GM12878 (cell line): ENCODE measurements around the gene RCAN1. TPM values are rescaled to one million over a fixed set of nuclear protein-coding genes. Genes with fewer than 3 reads are reported as not detected.

Source experiments
- CHD4 ChIP-seq: fragments of 200-600 bp; sonication (generic); IDR thresholded peaks from 2 replicates; pipeline ENCODE4 v1.6.1; 2016; ENCODE audit warnings: mild to moderate bottlenecking
- EED ChIP-seq: sonication (generic); IDR thresholded peaks from 2 replicates; pipeline ENCODE4 v1.6.1; 2016; ENCODE audit warnings: antibody characterized with exemption, low read depth
- FOXK2 ChIP-seq: fragments of 450-650 bp; IDR thresholded peaks from 2 replicates; pipeline ENCODE4 v1.6.1; 2017; ENCODE audit warnings: mild to moderate bottlenecking, moderate library complexity
- GABPA ChIP-seq: IDR thresholded peaks from 2 replicates; pipeline ENCODE4 v1.6.1; 2014; ENCODE audit warnings: antibody characterized with exemption, low read depth, mild to moderate bottlenecking, inconsistent platforms
- IKZF2 ChIP-seq, 2 experiments: fragments of 450-650 bp; IDR thresholded peaks; 2 replicates each; pipeline ENCODE4 v1.6.1; 2017; ENCODE audit warnings: mild to moderate bottlenecking in 2 of 2, moderate library complexity in 2 of 2
- JUNB ChIP-seq: IDR thresholded peaks from 2 replicates; pipeline ENCODE4 v1.6.1; 2016; ENCODE audit warnings: antibody characterized with exemption, mild to moderate bottlenecking
- KLF5 ChIP-seq: fragments of 450-650 bp; IDR thresholded peaks from 2 replicates; pipeline ENCODE4 v1.6.1; 2014; ENCODE audit warnings: mild to moderate bottlenecking; ENCODE audit not compliant: partially characterized antibody
- LARP7 ChIP-seq: fragments of 450-650 bp; IDR thresholded peaks from 2 replicates; pipeline ENCODE4 v1.6.1; 2017; ENCODE audit warnings: mild to moderate bottlenecking
- MEF2A ChIP-seq: IDR thresholded peaks from 2 replicates; pipeline ENCODE4 v1.6.1; 2011; ENCODE audit warnings: low read depth, mild to moderate bottlenecking, low read length, moderate library complexity; ENCODE audit not compliant: insufficient read depth
- MEF2B ChIP-seq: fragments of 450-650 bp; IDR thresholded peaks from 2 replicates; pipeline ENCODE4 v1.6.1; 2018; ENCODE audit warnings: mild to moderate bottlenecking, moderate library complexity; ENCODE audit not compliant: partially characterized antibody, poor library complexity, severe bottlenecking
- NR2C1 ChIP-seq: fragments of 450-650 bp; IDR thresholded peaks from 2 replicates; pipeline ENCODE4 v1.6.1; 2017; ENCODE audit warnings: antibody characterized with exemption, mild to moderate bottlenecking, moderate library complexity
- POLR2A ChIP-seq: IDR thresholded peaks from 2 replicates; pipeline ENCODE4 v1.6.1; 2011; ENCODE audit warnings: low read depth, mild to moderate bottlenecking, low read length
- RELA ChIP-seq: fragments of 450-650 bp; IDR thresholded peaks from 2 replicates; pipeline ENCODE4 v1.8.0; 2014; ENCODE audit warnings: borderline replicate concordance; ENCODE audit not compliant: partially characterized antibody
- RFX5 ChIP-seq: IDR thresholded peaks from 2 replicates; pipeline ENCODE4 v1.6.1; 2011; ENCODE audit warnings: low read depth, low read length, improper control_type of control experiment
- SIX5 ChIP-seq: IDR thresholded peaks from 2 replicates; pipeline ENCODE4 v1.6.1; 2011; ENCODE audit warnings: mild to moderate bottlenecking, low read depth, low read length, moderate library complexity; ENCODE audit not compliant: severe bottlenecking
- STAT3 ChIP-seq: IDR thresholded peaks from 2 replicates; pipeline ENCODE4 v1.6.1; 2011; ENCODE audit warnings: low read depth, low read length, improper control_type of control experiment
- SUPT20H ChIP-seq: IDR thresholded peaks from 2 replicates; pipeline ENCODE4 v1.6.1; 2011; ENCODE audit warnings: low read depth, mild to moderate bottlenecking, low read length, moderate library complexity, borderline replicate concordance; ENCODE audit not compliant: control insufficient read depth
- TARDBP ChIP-seq: IDR thresholded peaks from 2 replicates; pipeline ENCODE4 v1.6.1; 2016; ENCODE audit warnings: borderline replicate concordance
- TCF3 ChIP-seq: IDR thresholded peaks from 2 replicates; pipeline ENCODE4 v1.6.1; 2012; ENCODE audit warnings: low read depth, mild to moderate bottlenecking, low read length, borderline replicate concordance; ENCODE audit not compliant: insufficient read depth
- WRNIP1 ChIP-seq: IDR thresholded peaks from 2 replicates; pipeline ENCODE4 v1.6.1; 2011; ENCODE audit warnings: low read depth, low read length, improper control_type of control experiment, borderline replicate concordance
- ZBED1 ChIP-seq: IDR thresholded peaks from 2 replicates; pipeline ENCODE4 v1.6.1; 2016; ENCODE audit warnings: borderline replicate concordance
- ZNF217 ChIP-seq: fragments of 450-650 bp; IDR thresholded peaks from 2 replicates; pipeline ENCODE4 v1.6.1; 2017; ENCODE audit warnings: antibody characterized with exemption, mild to moderate bottlenecking
- polyA plus RNA-seq, 11 experiments: library from polyadenylated mRNA; depleted of rRNA in 4 of 11; unstranded in 6 of 11; stranded (reverse) in 5 of 11; fragments of >200 nt; fragmentation: Nextera tagmentation in 4 of 11; fragmentation: Illumina TruSeq in 1 of 11; extraction: Ambion mirVana in 4 of 11; extraction: Trizol in 1 of 11; gene quantifications; 1 replicate in 1 of 11; 2 replicates in 10 of 11; pipeline versions ENCODE4 v1.2.1 to v1.2.3, GENCODE V29; 2011 to 2016; ENCODE audit warnings: inconsistent platforms in 2 of 11, missing spikeins in 2 of 11, low read depth in 1 of 11
- total RNA-seq, 4 experiments: library from RNA; depleted of rRNA in 3 of 4; stranded (reverse); fragments of >200 nt in 3 of 4; fragmentation: Illumina TruSeq in 1 of 4; extraction: Trizol in 1 of 4; gene quantifications; 2 replicates each; pipeline versions ENCODE4 v1.2.1 to v1.2.3, GENCODE V29; 2013 to 2021
- TF ChIP-seq, protein P1 (sequence below): fragments of 450-650 bp; formaldehyde crosslinking; IDR thresholded peaks from 2 replicates; pipeline ENCODE4 v1.5.0; 2022; ENCODE audit warnings: mild to moderate bottlenecking, missing genetic modification characterization
- TF ChIP-seq, protein P2 (sequence below): IDR thresholded peaks from 2 replicates; pipeline ENCODE4 v1.6.1; 2011; ENCODE audit warnings: borderline replicate concordance, low read depth, mild to moderate bottlenecking, moderate library complexity, low read length; ENCODE audit not compliant: insufficient read depth, poor library complexity, severe bottlenecking
- TF ChIP-seq, protein P3 (sequence below): fragments of 450-650 bp; IDR thresholded peaks from 2 replicates; pipeline ENCODE4 v1.6.1; 2017; ENCODE audit warnings: mild to moderate bottlenecking, low read depth, inconsistent platforms; ENCODE audit not compliant: poor library complexity, severe bottlenecking

Gene RCAN1
- total and polyA plus RNA-seq, 10 of the 15 experiments (the other 5 are each of a cell fraction or from before 2014, with no cell fraction given), result 2.8 to 12.9 (median 10.5) TPM

DNA sequence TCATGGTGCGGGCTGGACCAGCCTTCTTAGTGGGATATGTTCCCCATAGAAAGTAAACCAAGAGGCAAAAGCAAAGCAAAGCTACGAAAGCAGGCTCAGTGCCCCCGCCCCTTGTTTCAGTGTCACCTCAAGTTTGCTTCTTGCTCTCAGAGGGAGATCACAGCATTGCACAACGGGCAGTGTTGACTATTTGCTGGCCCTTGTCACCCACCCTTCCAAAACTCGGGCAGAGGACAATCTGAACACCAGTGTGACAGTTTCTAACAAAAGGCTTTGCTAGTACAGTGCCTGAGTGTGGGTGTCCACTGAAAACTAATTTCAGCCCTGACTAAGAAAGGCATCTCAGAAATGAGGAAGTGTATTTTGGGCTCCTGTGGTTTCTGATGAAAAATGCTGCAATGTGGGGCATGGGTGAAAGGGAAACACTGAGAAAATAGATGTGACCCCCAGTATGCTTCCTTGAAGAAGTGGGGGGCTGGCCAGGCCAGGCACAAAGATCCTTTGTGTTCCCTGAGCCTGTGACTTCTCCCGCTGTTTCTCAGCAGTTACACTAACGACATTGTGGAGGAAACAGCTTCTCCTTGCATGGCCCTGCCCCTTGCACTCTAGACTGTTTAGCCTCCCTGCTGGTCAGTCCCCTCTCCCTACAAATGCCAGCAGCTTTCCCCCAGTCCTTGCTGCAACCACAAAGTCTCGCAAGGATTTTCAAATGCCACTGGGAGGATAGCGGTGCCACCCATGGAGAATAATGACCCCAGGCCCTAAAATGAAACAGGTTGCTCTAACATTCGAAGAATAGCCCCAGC is 69.6 kb downstream of the RCAN1 start (continued):
- TF ChIP-seq, protein P1, sequence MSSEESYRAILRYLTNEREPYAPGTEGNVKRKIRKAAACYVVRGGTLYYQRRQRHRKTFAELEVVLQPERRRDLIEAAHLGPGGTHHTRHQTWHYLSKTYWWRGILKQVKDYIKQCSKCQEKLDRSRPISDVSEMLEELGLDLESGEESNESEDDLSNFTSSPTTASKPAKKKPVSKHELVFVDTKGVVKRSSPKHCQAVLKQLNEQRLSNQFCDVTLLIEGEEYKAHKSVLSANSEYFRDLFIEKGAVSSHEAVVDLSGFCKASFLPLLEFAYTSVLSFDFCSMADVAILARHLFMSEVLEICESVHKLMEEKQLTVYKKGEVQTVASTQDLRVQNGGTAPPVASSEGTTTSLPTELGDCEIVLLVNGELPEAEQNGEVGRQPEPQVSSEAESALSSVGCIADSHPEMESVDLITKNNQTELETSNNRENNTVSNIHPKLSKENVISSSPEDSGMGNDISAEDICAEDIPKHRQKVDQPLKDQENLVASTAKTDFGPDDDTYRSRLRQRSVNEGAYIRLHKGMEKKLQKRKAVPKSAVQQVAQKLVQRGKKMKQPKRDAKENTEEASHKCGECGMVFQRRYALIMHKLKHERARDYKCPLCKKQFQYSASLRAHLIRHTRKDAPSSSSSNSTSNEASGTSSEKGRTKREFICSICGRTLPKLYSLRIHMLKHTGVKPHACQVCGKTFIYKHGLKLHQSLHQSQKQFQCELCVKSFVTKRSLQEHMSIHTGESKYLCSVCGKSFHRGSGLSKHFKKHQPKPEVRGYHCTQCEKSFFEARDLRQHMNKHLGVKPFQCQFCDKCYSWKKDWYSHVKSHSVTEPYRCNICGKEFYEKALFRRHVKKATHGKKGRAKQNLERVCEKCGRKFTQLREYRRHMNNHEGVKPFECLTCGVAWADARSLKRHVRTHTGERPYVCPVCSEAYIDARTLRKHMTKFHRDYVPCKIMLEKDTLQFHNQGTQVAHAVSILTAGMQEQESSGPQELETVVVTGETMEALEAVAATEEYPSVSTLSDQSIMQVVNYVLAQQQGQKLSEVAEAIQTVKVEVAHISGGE, result no peak
- TF ChIP-seq TCF3 (no peak), FOXK2 (no peak), ZBED1 (peak; percentile 90; the same call in 1 of the 2 replicates), NR2C1 (no peak), ZNF217 (peak; percentile 48; the same call in 1 of the 2 replicates), WRNIP1 (no peak), SIX5 (no peak), STAT3 (no peak), EED (peak; percentile 92), GABPA (no peak), POLR2A (peak; percentile 68; the same call in 1 of the 2 replicates), IKZF2 (IDR thresholded peaks at IDR 0.05) (peak; percentile 90), KLF5 (no peak), CHD4 (no peak), MEF2A (peak; percentile 98), JUNB (peak; percentile 93), TARDBP (peak; percentile 86; the same call in 1 of the 2 replicates), MEF2B (peak; percentile 91), LARP7 (no peak), RELA (no peak), RFX5 (no peak), SUPT20H (no peak)
- TF ChIP-seq, protein P2, sequence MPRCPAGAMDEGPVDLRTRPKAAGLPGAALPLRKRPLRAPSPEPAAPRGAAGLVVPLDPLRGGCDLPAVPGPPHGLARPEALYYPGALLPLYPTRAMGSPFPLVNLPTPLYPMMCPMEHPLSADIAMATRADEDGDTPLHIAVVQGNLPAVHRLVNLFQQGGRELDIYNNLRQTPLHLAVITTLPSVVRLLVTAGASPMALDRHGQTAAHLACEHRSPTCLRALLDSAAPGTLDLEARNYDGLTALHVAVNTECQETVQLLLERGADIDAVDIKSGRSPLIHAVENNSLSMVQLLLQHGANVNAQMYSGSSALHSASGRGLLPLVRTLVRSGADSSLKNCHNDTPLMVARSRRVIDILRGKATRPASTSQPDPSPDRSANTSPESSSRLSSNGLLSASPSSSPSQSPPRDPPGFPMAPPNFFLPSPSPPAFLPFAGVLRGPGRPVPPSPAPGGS, result no peak
- TF ChIP-seq, protein P3, sequence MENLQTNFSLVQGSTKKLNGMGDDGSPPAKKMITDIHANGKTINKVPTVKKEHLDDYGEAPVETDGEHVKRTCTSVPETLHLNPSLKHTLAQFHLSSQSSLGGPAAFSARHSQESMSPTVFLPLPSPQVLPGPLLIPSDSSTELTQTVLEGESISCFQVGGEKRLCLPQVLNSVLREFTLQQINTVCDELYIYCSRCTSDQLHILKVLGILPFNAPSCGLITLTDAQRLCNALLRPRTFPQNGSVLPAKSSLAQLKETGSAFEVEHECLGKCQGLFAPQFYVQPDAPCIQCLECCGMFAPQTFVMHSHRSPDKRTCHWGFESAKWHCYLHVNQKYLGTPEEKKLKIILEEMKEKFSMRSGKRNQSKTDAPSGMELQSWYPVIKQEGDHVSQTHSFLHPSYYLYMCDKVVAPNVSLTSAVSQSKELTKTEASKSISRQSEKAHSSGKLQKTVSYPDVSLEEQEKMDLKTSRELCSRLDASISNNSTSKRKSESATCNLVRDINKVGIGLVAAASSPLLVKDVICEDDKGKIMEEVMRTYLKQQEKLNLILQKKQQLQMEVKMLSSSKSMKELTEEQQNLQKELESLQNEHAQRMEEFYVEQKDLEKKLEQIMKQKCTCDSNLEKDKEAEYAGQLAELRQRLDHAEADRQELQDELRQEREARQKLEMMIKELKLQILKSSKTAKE, result peak; percentile 59
